Activated CD8-positive, alpha-beta T cell treated with anti-CD3 and anti-CD28 coated beads for 36 hours (primary cell): Measurements from ENCODE around the gene GLG1. TPM values are rescaled to one million over a fixed set of nuclear protein-coding genes. Genes with fewer than 3 reads are reported as not detected.
"Not testable (repeated sequence)": the region's sequence is repeated elsewhere in the genome, so short reads cannot be mapped to it uniquely, and the experiment has no call there.

ENCODE experiments used
- ATAC-seq: fragments of 200-7000 bp; cut with Tn5 transposase; one replicate; pipeline ENCODE4 v1.10.0; 2021; ENCODE audit warnings: mild to moderate bottlenecking, moderate library complexity
- CTCF ChIA-PET: fragments of 350-600 bp; sonication (Branson Sonifier 250); formaldehyde crosslinking; loops from one replicate; lab custom pipeline; 2021; ENCODE audit warnings: antibody characterized with exemption; lab: Charles Lee
- POLR2A ChIA-PET: fragments of 350-600 bp; sonication (Branson Sonifier 250); formaldehyde crosslinking; loops from one replicate; lab custom pipeline; 2021; ENCODE audit warnings: antibody characterized with exemption; lab: Charles Lee
- DNase-seq: peaks from one replicate; pipeline ENCODE4 v3.0.0-alpha.2; 2020
- H3K27ac Mint-ChIP-seq: one replicate; pipeline ENCODE4 v1.8.0; 2021; ENCODE audit warnings: mild to moderate bottlenecking, mixed read lengths
- H3K27me3 Mint-ChIP-seq: one replicate; pipeline ENCODE4 v1.8.0; 2021; ENCODE audit warnings: mixed read lengths
- H3K36me3 Mint-ChIP-seq: one replicate; pipeline ENCODE4 v1.8.0; 2021; ENCODE audit warnings: low read depth, mixed read lengths
- H3K4me1 Mint-ChIP-seq: one replicate; pipeline ENCODE4 v1.8.0; 2021; ENCODE audit warnings: low read depth, mixed read lengths
- H3K4me3 Mint-ChIP-seq: one replicate; pipeline ENCODE4 v1.8.0; 2021; ENCODE audit warnings: mild to moderate bottlenecking, moderate library complexity, mixed read lengths
- H3K9me3 Mint-ChIP-seq: one replicate; pipeline ENCODE4 v1.8.0; 2021; ENCODE audit warnings: mixed read lengths
- intact Hi-C: fragments of 100-400 bp; cut with micrococcal nuclease; formaldehyde crosslinking; loops from one replicate; pipeline ENCODE4 v1.10.0; 2022
- total RNA-seq, 2 experiments: library from RNA; stranded (reverse); gene quantifications; one replicate each; pipeline ENCODE4 v1.2.3, GENCODE V29; 2021
- TF ChIP-seq, protein P1 (sequence below): fragments of 200-600 bp; IDR thresholded peaks from one replicate; pipeline ENCODE4 v1.8.0; 2022; ENCODE audit warnings: antibody characterized with exemption, mild to moderate bottlenecking

The GLG1 gene
- total RNA-seq, 2 experiments from 2014 or later: 70.0 to 74.9 TPM

DNA sequence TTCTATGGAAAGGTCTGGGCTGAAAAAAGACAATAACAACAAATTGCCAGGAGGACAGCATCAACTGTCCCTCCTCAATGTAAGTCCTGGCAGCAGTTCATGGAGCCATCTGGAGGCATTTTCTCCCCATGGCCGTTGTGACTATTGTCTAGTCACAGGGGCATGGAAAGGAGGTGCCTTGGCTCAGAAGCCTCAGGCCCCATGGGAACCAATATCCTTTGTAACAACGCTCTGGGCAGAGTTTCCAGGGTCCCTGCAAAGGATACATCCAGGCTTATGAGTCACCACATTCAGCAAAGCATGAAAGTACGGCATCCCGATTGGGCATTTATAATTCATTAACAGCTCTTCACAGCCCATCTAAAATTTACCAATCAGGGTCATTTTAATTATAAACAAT is 85.2 kb downstream of the GLG1 start:
- DNase-seq (no peak), ATAC-seq (no peak)
- Mint-ChIP-seq H3K9me3 (no peaks in the 10 kb centered on the region), H3K27ac (no peak overlapping the region), H3K4me3 (no peak overlapping the region), H3K4me1 (peaks cover 19% of the 10 kb centered on the region), H3K27me3 (no peaks in the 10 kb centered on the region), H3K36me3 (peaks cover 28% of the 10 kb centered on the region)
- ChIA-PET CTCF (interaction anchor here (0.9 kb wide), 1 partner anchor 206 kb away, joined by 3 read pairs; no protein-coding TSS in a partner anchor), POLR2A (no interaction called here)
- TF ChIP-seq, protein P1, sequence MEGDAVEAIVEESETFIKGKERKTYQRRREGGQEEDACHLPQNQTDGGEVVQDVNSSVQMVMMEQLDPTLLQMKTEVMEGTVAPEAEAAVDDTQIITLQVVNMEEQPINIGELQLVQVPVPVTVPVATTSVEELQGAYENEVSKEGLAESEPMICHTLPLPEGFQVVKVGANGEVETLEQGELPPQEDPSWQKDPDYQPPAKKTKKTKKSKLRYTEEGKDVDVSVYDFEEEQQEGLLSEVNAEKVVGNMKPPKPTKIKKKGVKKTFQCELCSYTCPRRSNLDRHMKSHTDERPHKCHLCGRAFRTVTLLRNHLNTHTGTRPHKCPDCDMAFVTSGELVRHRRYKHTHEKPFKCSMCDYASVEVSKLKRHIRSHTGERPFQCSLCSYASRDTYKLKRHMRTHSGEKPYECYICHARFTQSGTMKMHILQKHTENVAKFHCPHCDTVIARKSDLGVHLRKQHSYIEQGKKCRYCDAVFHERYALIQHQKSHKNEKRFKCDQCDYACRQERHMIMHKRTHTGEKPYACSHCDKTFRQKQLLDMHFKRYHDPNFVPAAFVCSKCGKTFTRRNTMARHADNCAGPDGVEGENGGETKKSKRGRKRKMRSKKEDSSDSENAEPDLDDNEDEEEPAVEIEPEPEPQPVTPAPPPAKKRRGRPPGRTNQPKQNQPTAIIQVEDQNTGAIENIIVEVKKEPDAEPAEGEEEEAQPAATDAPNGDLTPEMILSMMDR: no peak
- intact Hi-C loops: no loop called here

DNA sequence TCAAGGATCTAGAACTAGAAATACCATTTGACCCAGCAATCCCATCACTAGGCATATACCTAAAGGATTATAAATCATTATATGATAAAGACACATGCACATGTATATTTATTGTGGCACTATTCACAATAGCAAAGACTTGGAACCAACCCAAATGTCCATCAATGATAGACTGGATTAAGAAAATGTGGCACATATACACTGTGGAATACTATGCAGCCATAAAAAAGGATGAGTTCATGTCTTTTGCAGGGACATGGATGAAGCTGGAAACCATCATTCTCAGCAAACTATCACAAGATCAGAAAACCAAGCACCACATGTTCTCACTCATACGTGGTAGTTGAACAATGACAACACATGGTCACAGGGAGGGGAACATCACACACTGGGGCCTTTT is 88.0 kb downstream of the GLG1 start:
- intact Hi-C loops, H3K9me3 Mint-ChIP-seq, ATAC-seq, CTCF ChIA-PET, H3K4me3 Mint-ChIP-seq, H3K27ac Mint-ChIP-seq, DNase-seq, H3K27me3 Mint-ChIP-seq: not testable (repeated sequence)
- POLR2A ChIA-PET: interaction anchor here (0.6 kb wide), 1 partner anchor 342 kb away, joined by 3 read pairs; no protein-coding TSS in a partner anchor
- Mint-ChIP-seq H3K36me3 (peaks cover 25% of the 10 kb centered on the region), H3K4me1 (peaks cover 44% of the 10 kb centered on the region)

DNA sequence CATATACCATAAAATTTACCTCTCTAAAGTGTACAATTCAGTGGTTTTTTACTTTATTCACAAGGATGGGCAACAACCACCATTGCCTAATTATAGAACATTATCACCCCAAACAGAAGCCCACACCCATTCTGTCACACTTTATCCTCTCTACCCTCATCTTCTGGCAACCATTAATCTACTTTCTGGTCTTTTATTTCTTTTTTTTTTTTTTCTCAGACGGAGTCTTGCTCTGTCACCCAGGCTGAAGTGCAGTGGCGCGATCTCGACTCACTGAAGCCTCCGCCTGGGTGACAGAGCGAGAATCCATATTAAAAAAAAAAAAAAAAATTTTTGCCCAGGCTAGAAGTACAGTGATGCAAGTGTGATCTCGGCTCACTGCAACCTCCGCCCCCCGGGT is 95.0 kb downstream of the GLG1 start:
- intact Hi-C loops: no loop called here
- ChIA-PET CTCF (no interaction called here), POLR2A (no interaction called here)
- ATAC-seq (no peak), DNase-seq (no peak)
- H3K9me3 Mint-ChIP-seq: peaks cover 1% of the 10 kb centered on the region
- peaks cover 27% of the 10 kb centered on the region for H3K36me3 Mint-ChIP-seq
- H3K4me3 Mint-ChIP-seq: no peak overlapping the region
- no peak overlapping the region for H3K27ac Mint-ChIP-seq
- TF ChIP-seq, protein P1: no peak
- H3K4me1 Mint-ChIP-seq: peaks cover 62% of the 10 kb centered on the region
- no peaks in the 10 kb centered on the region for H3K27me3 Mint-ChIP-seq

- no peak overlapping the region for H3K4me3 Mint-ChIP-seq
- ChIA-PET POLR2A (no interaction called here), CTCF (interaction anchor here (1.7 kb wide), 1 partner anchor 11 kb away, joined by 5 read pairs; no protein-coding TSS in a partner anchor)
- H3K36me3 Mint-ChIP-seq: peaks cover 27% of the 10 kb centered on the region
- H3K9me3 Mint-ChIP-seq: no peaks in the 10 kb centered on the region
- H3K27me3 Mint-ChIP-seq: no peaks in the 10 kb centered on the region
- no peak overlapping the region for H3K27ac Mint-ChIP-seq
- ATAC-seq (no peak), DNase-seq (no peak)
- H3K4me1 Mint-ChIP-seq: peaks cover 33% of the 10 kb centered on the region
- TF ChIP-seq, protein P1: no peak
- intact Hi-C loops: loop anchor here (10.0 kb wide), 1 partner anchor 100 kb away; the partner anchor contains the start of gene GLG1
Measured at GRCh38 chr16:74505011-74505410, 101.9 kb downstream of the GLG1 start.

GRCh38 chr16:74503412-74503811 is 103.5 kb downstream of the GLG1 start:
- ChIA-PET CTCF (no interaction called here), POLR2A (interaction anchor here (0.7 kb wide), 1 partner anchor 112 kb away, joined by 3 read pairs; no protein-coding TSS in a partner anchor)
- Mint-ChIP-seq H3K9me3 (no peaks in the 10 kb centered on the region), H3K27ac (peak overlapping the region; percentile 2), H3K4me1 (peaks cover 31% of the 10 kb centered on the region), H3K27me3 (no peaks in the 10 kb centered on the region), H3K36me3 (peaks cover 27% of the 10 kb centered on the region), H3K4me3 (no peak overlapping the region)
- TF ChIP-seq, protein P1: no peak
- ATAC-seq (no peak), DNase-seq (no peak)
- intact Hi-C loops: loop anchor here (10.0 kb wide), 1 partner anchor 101 kb away; the partner anchor contains the start of gene GLG1
